Cortex of kidney (tissue), 1 donor: ENCODE data around the gene ALAS2.
"Not testable (repeated sequence)": the region's sequence is repeated elsewhere in the genome, so short reads cannot be mapped to it uniquely, and the experiment has no call there.

Source experiments
- DNase-seq: peaks from one replicate; lab custom pipeline; 2025; lab: John Stamatoyannopoulos, UW

ALAS2 gene

GRCh38 chrX:55005256-55005655 lies 25.5 kb downstream of the ALAS2 start:
- DNase-seq: no peak

GRCh38 chrX:55004231-55004630 lies 26.5 kb downstream of the ALAS2 start:
- DNase-seq: no peak

- peak; percentile 5 for DNase-seq
Observed at GRCh38 chrX:54999717-55000598, 30.8 kb downstream of the ALAS2 start, which contains the start of gene APEX2. APEX2 (plus strand) TSS chrX:55000363; CDS start chrX:55000423, 60 bp downstream.

GRCh38 chrX:54995621-54996020 lies 35.2 kb downstream of the ALAS2 start:
- no peak for DNase-seq

GRCh38 chrX:54994668-54995351 lies 36.0 kb downstream of the ALAS2 start:
- DNase-seq: no peak

- DNase-seq: no peak
Observed at GRCh38 chrX:54994099-54994498, 36.7 kb downstream of the ALAS2 start, which contains the start of gene PFKFB1. PFKFB1 (minus strand) TSS chrX:54994188; CDS start chrX:54994007, 181 bp downstream.

GRCh38 chrX:54992911-54993622 lies 37.7 kb downstream of the ALAS2 start:
- DNase-seq: no peak

- DNase-seq: no peak
Observed at GRCh38 chrX:54991706-54992105, 39.1 kb downstream of the ALAS2 start.

GRCh38 chrX:54983306-54983705 lies 47.5 kb downstream of the ALAS2 start:
- DNase-seq: not testable (repeated sequence)

- no peak for DNase-seq
Observed at GRCh38 chrX:54980334-54980733, 50.4 kb downstream of the ALAS2 start.

GRCh38 chrX:54979432-54979831 lies 51.3 kb downstream of the ALAS2 start:
- no peak for DNase-seq

- no peak for DNase-seq
Observed at GRCh38 chrX:54978448-54978847, 52.3 kb downstream of the ALAS2 start.

GRCh38 chrX:54977387-54977786 lies 53.4 kb downstream of the ALAS2 start:
- DNase-seq: no peak

- DNase-seq: no peak
Observed at GRCh38 chrX:54964766-54965497, 65.8 kb downstream of the ALAS2 start.

GRCh38 chrX:54961750-54962149 lies 69.0 kb downstream of the ALAS2 start:
- no peak for DNase-seq
